Activated CD4-positive, alpha-beta memory T cell treated with anti-CD3 and anti-CD28 coated beads for 36 hours (primary cell): Measurements from ENCODE around the gene TBC1D24. TPM values are rescaled to one million over a fixed set of nuclear protein-coding genes. Genes with fewer than 3 reads are reported as not detected.

Experiments used
- CTCF ChIA-PET: fragments of 350-600 bp; sonication (Branson Sonifier 250); formaldehyde crosslinking; loops from one replicate; lab custom pipeline; 2021; ENCODE audit warnings: antibody characterized with exemption, inconsistent platforms; lab: Charles Lee
- POLR2A ChIA-PET: fragments of 350-600 bp; sonication (Branson Sonifier 250); formaldehyde crosslinking; loops from one replicate; lab custom pipeline; 2021; ENCODE audit warnings: antibody characterized with exemption; lab: Charles Lee
- DNase-seq: peaks from one replicate; pipeline ENCODE4 v3.0.0-alpha.2; 2020
- H3K27ac Mint-ChIP-seq: one replicate; pipeline ENCODE4 v1.8.0; 2021; ENCODE audit warnings: mixed read lengths
- H3K27me3 Mint-ChIP-seq: one replicate; pipeline ENCODE4 v1.8.0; 2021; ENCODE audit warnings: mixed read lengths
- H3K36me3 Mint-ChIP-seq: one replicate; pipeline ENCODE4 v1.8.0; 2021; ENCODE audit warnings: mixed read lengths
- H3K4me1 Mint-ChIP-seq: one replicate; pipeline ENCODE4 v1.8.0; 2021; ENCODE audit warnings: low read depth, mixed read lengths
- H3K4me3 Mint-ChIP-seq: one replicate; pipeline ENCODE4 v1.8.0; 2021; ENCODE audit warnings: mild to moderate bottlenecking, mixed read lengths
- H3K9me3 Mint-ChIP-seq: one replicate; pipeline ENCODE4 v1.8.0; 2021; ENCODE audit warnings: mixed read lengths
- intact Hi-C: fragments of 100-400 bp; cut with micrococcal nuclease; formaldehyde crosslinking; loops from one replicate; pipeline ENCODE4 v1.15.1; 2023
- total RNA-seq, 2 experiments: library from RNA; stranded (reverse); gene quantifications; one replicate each; pipeline ENCODE4 v1.2.3, GENCODE V29; 2021

Gene TBC1D24
- total RNA-seq, 2 experiments from 2014 or later, result 12.2 to 12.4 TPM

DNA sequence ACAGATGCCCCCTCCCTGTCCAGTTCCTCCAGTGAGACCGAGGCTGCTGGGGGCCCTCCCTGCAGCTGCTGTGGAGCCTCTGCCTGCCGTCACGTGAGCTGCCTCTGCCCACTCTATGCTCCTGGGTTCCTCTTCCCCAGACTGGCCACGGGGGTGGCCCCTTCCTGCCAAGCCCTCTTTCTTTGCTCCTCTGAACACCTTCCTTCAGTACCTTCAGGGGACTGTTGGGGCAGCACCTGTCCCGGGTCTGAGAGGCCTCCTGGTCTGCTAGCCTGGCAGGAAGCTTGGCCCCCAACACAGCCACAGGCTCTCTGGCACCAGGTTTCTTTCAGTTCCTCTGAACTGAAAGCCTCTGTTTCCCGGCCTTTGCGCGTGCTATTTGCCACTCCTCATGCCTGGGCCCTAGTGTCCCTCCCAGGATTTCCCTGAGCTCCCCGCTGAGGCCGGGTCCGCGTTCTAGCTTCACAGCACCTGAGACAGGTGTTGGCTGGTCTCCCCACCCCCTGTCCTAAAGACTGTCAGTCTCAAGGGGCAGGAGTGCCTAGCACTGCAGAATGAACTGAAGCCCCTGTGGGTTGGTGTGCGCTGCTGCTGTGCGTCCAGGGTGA lies 32.2 kb downstream of the TBC1D24 start:
- DNase-seq, result no peak
- H3K4me1 Mint-ChIP-seq, result no peaks in the 10 kb centered on the region
- H3K36me3 Mint-ChIP-seq, result no peaks in the 10 kb centered on the region
- H3K9me3 Mint-ChIP-seq, result no peaks in the 10 kb centered on the region
- H3K27ac Mint-ChIP-seq, result no peak overlapping the region
- ChIA-PET POLR2A (no interaction called here), CTCF (no interaction called here)
- H3K4me3 Mint-ChIP-seq, result no peak overlapping the region
- intact Hi-C loops, result loop anchor here (10.0 kb wide), 1 partner anchor 312 kb away; the partner anchor contains the start of gene CASKIN1
- no peaks in the 10 kb centered on the region for H3K27me3 Mint-ChIP-seq

DNA sequence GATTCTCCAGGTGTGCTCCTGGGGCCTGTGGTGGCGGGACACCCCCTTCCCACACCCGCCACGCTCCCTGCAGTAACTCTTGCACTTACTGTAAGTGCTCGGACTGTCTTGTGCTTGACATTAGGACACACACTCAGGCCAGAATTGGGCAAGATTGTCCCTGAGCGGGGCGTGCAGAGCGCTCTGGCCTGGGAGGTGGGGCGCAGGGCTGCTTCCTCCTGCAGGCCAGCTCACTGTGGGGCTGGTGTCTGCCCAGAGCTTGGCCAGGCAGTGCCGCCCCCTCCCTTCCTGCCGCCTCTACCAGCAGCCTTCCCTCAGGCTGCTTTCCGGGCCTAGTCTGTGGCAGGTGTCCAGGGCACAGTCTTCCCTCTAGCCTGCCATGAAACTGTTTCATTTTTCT lies 32.7 kb downstream of the TBC1D24 start:
- no peak overlapping the region for H3K4me3 Mint-ChIP-seq
- POLR2A ChIA-PET, result no interaction called here
- DNase-seq, result no peak
- CTCF ChIA-PET, result no interaction called here
- intact Hi-C loops, result loop anchor here (10.0 kb wide), 1 partner anchor 313 kb away; the partner anchor contains the start of gene CASKIN1
- H3K9me3 Mint-ChIP-seq, result no peaks in the 10 kb centered on the region
- H3K27me3 Mint-ChIP-seq, result no peaks in the 10 kb centered on the region
- no peaks in the 10 kb centered on the region for H3K36me3 Mint-ChIP-seq
- H3K27ac Mint-ChIP-seq, result no peak overlapping the region
- H3K4me1 Mint-ChIP-seq, result no peaks in the 10 kb centered on the region

DNA sequence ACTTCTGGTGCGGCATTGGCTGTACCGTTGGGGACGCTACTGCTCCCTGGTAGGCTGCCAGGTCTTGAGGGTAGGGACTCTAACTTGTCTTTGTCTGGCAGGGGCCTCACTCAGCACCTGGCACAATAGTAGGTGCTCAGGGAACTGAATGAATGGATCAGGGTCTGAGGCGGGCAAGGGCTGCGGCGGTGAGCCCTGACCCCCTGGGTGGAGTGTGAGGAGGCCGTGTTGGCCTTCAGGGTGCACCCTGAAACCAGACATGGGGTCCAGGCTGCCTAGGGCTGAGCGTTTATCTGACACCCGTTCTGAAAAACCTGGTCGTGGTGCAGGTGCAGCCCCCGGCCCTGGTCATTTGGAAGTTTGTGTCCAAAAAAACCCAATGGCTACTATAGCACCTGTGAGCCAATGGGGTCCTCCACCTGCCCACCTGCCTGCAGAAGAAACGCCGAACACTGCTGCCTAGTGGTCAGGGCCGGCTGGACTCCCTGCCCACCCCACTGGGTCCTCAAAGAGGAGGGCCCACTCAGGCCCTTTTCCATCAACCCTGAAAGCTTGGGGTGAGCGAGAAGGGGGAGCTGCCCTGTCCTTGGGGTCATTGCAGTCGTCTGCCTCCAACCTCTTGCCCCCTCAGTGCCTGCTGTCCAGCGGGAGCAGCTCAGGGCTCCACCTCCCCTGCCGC lies 33.9 kb downstream of the TBC1D24 start:
- H3K4me1 Mint-ChIP-seq, result peaks cover 7% of the 10 kb centered on the region
- no peaks in the 10 kb centered on the region for H3K27me3 Mint-ChIP-seq
- no peak for DNase-seq
- intact Hi-C loops, result loop anchor here (10.0 kb wide), 1 partner anchor 314 kb away; the partner anchor contains the start of gene CASKIN1
- no peak overlapping the region for H3K27ac Mint-ChIP-seq
- POLR2A ChIA-PET, result no interaction called here
- CTCF ChIA-PET, result no interaction called here
- no peaks in the 10 kb centered on the region for H3K9me3 Mint-ChIP-seq
- H3K36me3 Mint-ChIP-seq, result peaks cover under 1% of the 10 kb centered on the region
- no peak overlapping the region for H3K4me3 Mint-ChIP-seq

DNA sequence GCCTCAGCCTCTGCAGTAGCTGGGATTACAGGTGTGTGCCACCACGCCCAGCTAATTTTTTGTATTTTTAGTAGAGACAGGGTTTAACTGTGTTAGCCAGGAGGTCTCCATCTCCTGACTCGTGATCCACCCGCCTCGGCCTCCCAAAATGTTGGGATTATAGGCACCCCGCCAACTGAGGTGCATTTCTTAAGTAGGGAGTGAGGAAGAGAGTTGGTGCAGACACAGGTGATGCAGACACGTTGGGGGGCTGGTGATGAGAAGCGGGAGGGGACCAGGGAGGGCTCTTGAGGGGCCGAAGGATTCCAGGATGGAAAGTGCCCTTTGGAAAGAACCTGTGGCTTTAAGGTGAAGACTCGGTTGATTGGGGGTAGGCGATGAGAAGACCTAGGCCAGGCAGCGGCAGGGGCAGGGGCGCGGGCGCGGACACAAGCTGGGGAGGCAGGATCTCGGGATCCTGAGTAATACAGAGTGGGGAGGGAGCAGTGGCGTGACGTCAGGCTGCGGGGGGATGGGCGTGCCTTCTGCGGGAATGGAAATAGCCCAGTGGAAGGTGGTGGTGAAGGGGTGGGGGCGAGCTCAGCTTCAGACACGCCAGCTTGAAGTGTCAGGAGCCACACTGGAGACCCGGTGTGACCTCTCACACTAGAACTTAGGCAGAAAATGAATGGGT lies 36.3 kb downstream of the TBC1D24 start:
- CTCF ChIA-PET, result no interaction called here
- Mint-ChIP-seq H3K27ac (no peak overlapping the region), H3K9me3 (no peaks in the 10 kb centered on the region), H3K27me3 (no peaks in the 10 kb centered on the region), H3K4me3 (no peak overlapping the region), H3K4me1 (peaks cover 24% of the 10 kb centered on the region), H3K36me3 (peaks cover 4% of the 10 kb centered on the region)
- no peak for DNase-seq
- POLR2A ChIA-PET, result interaction anchor here (0.5 kb wide), 1 partner anchor 28 kb away, joined by 3 read pairs; no protein-coding TSS in a partner anchor
- intact Hi-C loops, result no loop called here

DNA sequence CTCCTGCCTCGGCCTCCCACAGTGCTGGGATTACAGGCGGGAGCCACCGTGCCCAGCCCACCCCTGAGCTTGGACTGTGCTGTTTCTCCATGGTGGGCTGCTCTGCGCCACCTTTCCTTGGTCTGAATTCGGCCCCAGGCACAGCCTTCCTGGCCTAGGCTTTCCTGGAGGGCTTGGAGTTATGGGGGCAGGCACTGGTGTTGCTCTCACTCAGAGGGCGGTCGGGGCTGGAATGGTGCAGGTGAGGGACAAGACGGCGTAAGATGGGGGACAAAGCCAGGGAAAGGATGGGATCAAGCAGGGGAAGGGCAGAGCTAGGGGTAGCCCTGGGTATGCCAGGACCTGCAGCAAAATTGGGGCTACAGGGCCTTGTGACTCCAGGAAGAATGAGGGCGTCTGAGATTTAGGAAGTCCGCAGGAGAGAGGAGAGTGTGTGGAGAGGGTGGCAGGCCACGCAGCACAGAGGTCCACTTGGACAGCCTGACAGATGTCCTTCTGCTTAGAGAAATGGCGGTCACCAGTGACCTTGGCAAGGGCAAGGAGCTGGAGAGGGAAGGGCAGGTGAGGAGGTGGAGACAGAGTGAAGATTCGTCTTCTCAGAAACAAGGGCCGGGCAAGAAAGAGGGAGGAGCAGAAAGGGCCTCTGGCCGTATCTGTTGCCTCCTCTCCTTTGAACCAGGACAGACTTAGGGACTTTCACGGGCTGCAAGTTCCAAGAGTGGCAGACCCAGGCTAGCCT lies 37.2 kb downstream of the TBC1D24 start:
- Mint-ChIP-seq H3K4me1 (peaks cover 33% of the 10 kb centered on the region), H3K27ac (no peak overlapping the region), H3K4me3 (no peak overlapping the region), H3K27me3 (no peaks in the 10 kb centered on the region), H3K36me3 (peaks cover 4% of the 10 kb centered on the region), H3K9me3 (no peaks in the 10 kb centered on the region)
- ChIA-PET POLR2A (interaction anchor here (0.5 kb wide), 1 partner anchor 27 kb away, joined by 3 read pairs; no protein-coding TSS in a partner anchor), CTCF (interaction anchor here (1.2 kb wide), 1 partner anchor 11 kb away, joined by 6 read pairs; no protein-coding TSS in a partner anchor)
- intact Hi-C loops, result loop anchor here (2.0 kb wide), 1 partner anchor 21 kb away; no protein-coding TSS in a partner anchor
- no peak for DNase-seq

DNA sequence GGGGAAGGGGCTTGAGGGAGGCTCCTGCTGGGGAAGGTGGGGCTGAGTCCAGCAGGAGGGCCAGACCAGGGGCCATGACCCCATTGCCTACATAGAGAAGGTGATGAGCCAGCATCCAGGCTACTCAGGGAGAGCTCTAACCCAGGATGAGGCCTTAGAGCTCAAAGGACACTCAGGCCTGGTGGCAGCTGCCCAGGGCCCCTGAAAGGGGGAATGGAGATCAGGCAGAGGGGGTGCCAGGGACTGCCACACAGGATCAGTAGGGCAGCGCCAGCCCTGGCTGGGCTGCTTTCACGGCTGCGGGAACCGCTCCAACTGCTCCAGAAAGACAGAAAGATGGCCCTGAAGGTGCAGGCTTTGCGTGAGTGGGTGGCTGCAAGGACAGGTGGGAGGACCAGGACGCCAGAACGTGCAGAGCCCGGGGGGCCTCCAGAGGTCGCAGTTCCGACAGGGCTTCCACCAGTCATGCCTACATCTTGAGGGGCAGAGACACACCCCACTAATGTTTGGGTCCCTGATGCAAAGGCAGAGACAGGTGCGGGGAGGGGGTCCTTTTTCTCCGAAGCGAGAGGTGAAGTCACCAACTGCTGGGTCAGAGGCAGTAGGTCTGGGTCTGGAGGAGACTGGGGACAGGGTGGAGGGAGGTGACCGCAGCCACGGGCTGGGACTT lies 37.9 kb downstream of the TBC1D24 start:
- H3K4me3 Mint-ChIP-seq, result peak overlapping the region; percentile 90
- DNase-seq, result no peak
- intact Hi-C loops, result loop anchor here (2.0 kb wide), 1 partner anchor 20 kb away; no protein-coding TSS in a partner anchor
- ChIA-PET POLR2A (interaction anchor here (1.7 kb wide), 1 partner anchor 20 kb away, joined by 7 read pairs; no protein-coding TSS in a partner anchor), CTCF (interaction anchor here (0.8 to 1.2 kb wide), 2 partner anchors 11 to 318 kb away, joined by 3 to 6 read pairs; no protein-coding TSS in a partner anchor)
- peaks cover 37% of the 10 kb centered on the region for H3K4me1 Mint-ChIP-seq
- H3K27me3 Mint-ChIP-seq, result no peaks in the 10 kb centered on the region
- H3K9me3 Mint-ChIP-seq, result no peaks in the 10 kb centered on the region
- peaks cover 4% of the 10 kb centered on the region for H3K36me3 Mint-ChIP-seq
- peak overlapping the region; percentile 91 for H3K27ac Mint-ChIP-seq

DNA sequence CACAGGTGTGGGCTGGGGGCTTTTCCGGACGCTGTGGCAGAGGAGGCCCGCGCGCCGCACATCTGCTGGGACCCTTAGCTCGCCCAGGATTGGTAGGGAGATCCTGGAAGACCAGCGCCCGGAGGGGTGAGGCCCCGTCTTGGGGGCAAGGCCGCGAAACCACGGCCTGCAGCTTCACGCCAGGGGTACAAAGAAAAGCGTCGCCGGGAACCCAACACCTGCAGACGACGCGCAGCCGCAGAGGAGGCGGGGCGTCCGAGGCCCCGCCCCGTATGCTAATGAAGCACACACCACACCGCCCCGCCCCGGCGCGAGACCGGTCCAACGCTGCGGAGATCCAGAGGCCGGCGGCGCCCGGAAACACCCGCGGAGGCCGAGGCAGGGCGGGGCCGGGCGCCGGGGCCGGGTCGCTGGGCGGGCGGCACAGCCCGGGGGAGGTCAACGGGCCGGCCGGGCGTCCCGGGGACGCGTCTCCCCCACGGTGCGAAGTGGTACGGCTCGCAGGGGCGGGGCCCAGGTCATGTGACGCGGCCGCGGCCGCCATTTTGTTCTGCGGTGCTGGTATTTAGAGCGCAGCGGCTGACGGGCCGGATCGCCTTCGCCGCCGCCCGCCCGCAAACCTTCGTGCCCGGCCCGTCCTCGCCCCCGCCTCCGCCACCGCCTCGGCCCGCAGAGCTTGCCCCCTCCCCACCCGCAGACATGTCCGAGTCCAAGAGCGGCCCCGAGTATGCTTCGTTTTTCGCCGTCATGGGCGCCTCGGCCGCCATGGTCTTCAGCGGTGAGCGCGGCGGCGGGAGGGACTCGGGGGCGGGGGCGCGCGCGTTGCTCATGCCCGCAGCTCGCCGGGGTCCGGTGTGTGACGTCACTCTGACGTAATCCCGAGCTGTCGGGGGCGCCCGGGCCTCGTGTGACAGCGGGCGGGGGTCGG lies 38.7 kb downstream of the TBC1D24 start, which contains the start of gene ATP6V0C:
Gene ATP6V0C (plus strand): TSS at position 548 of the 928 bp plus-strand sequence. CDS start 152 bp downstream, at position 700.
- H3K4me1 Mint-ChIP-seq, result peaks cover 40% of the 10 kb centered on the region
- peak within 1 kb of the TSS; percentile 91 for H3K27ac Mint-ChIP-seq
- CTCF ChIA-PET, result interaction anchor here (0.8 to 2.5 kb wide), 3 partner anchors 12 to 319 kb away, joined by 3 to 6 read pairs (median 4); partner anchors contain the start of gene PDPK1
- POLR2A ChIA-PET, result interaction anchor here (1.0 to 1.7 kb wide), 3 partner anchors 18 to 39 kb away, joined by 4 to 7 read pairs (median 6); partner anchors contain the start of genes CEMP1 and TBC1D24
- intact Hi-C loops, result loop anchor here (2.0 kb wide), 1 partner anchor 19 kb away; no protein-coding TSS in a partner anchor
- no peaks in the 10 kb centered on the region for H3K27me3 Mint-ChIP-seq
- H3K36me3 Mint-ChIP-seq, result peaks cover 4% of the 10 kb centered on the region
- H3K9me3 Mint-ChIP-seq, result no peaks in the 10 kb centered on the region
- H3K4me3 Mint-ChIP-seq, result peak within 1 kb of the TSS; percentile 92
- DNase-seq, result peak; percentile 91

DNA sequence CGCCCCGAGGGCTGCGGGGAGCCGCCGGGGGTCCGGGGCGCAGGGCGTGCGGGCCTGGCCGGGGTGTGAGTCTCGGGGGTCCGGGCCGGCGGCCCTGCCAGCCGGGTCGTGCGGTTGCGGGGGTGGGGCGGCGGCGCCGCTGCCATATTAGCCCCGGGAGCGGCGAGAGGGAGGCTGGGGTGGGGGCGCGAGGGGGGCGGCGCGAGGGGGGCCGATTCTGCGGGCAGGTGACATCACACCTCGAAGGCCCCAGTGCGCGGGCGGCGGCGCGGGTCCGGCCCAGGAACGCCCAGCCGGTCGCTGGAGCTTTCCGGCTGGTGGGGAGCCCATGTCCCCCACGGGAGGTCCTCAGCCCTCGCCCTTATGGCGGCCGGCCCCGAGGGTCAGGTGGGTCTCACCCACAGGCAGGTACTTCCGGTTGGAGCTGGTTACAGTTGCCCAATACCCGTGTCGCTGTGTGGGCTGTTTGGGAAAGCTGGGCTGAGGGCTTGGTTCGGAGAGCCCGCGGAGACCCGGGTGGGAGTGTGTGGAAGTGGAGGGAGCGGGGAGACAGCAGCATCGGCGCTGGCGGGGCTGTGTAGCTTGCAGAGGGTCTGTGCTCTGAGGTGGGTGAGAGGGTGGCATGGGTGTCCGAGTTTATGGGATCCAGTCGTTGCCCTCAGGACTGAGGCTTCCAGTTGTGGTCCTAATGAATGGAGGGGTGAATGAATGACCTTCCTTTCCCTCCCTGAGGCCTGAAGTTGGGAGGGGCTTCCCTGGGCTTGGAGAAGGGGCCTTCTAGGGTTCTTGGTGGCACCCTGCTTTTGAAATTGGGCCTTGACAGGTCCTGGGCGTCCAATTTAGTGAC lies 39.6 kb downstream of the TBC1D24 start:
- Mint-ChIP-seq H3K27ac (peak overlapping the region; percentile 90), H3K9me3 (no peaks in the 10 kb centered on the region), H3K36me3 (peaks cover 7% of the 10 kb centered on the region), H3K4me1 (peaks cover 45% of the 10 kb centered on the region), H3K27me3 (no peaks in the 10 kb centered on the region), H3K4me3 (peak overlapping the region; percentile 92)
- intact Hi-C loops, result loop anchor here (5.0 kb wide), 1 partner anchor 158 kb away; no protein-coding TSS in a partner anchor
- ChIA-PET POLR2A (interaction anchor here (1.0 to 1.7 kb wide), 3 partner anchors 17 to 40 kb away, joined by 4 to 7 read pairs (median 6); partner anchors contain the start of genes CEMP1 and TBC1D24), CTCF (interaction anchor here (1.2 to 2.5 kb wide), 4 partner anchors 13 to 263 kb away, joined by 3 to 6 read pairs (median 4); partner anchors contain the start of genes ABCA3 and PDPK1)
- peak; percentile 56 for DNase-seq

DNA sequence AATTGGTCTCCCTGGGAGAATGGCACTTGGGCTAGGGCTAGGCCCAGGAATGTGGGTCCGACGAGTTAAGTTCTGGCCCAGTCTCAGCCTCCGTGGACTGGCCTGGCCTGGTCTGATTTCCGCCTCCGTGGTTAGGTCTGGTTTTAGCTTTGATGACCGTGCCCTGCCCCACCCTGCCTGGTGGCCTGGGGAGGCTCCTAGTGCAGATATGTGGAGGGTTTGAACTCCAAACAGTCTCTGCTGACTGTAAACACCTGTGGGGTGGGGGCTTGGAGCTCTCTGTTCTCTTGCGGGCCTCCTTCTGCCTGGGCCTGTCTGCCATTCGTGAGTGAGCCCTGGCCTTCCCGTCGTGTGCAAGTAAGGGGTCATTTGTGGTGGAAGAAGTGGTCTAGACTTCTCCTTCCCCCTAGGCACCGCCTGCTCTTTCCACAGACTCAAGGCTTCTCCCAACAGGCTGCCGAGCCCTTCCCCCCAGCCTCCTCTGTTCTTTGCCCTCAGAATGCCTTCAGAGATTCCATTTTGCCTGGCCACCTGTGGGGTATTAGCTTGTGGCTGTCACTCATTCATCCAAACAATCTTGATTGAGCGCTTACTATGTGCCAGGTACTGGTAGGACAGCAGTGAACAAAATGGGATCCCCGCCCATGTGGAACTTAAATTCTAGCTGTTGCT lies 40.4 kb downstream of the TBC1D24 start:
- intact Hi-C loops, result loop anchor here (5.0 kb wide), 1 partner anchor 157 kb away; no protein-coding TSS in a partner anchor
- Mint-ChIP-seq H3K27ac (peak overlapping the region; percentile 90), H3K9me3 (no peaks in the 10 kb centered on the region), H3K27me3 (no peaks in the 10 kb centered on the region), H3K4me1 (peaks cover 50% of the 10 kb centered on the region), H3K36me3 (peaks cover 10% of the 10 kb centered on the region), H3K4me3 (peak overlapping the region; percentile 92)
- ChIA-PET POLR2A (interaction anchor here (0.7 to 1.7 kb wide), 2 partner anchors 16 to 264 kb away, joined by 3 to 6 read pairs; partner anchors contain the start of genes CEMP1 and ECI1), CTCF (interaction anchor here (0.6 to 2.5 kb wide), 5 partner anchors 14 to 637 kb away, joined by 3 to 6 read pairs (median 4); partner anchors contain the start of genes ABCA3 and PDPK1)
- no peak for DNase-seq
